ENCODE data around the gene MYO5B.

Gene MYO5B

DNA sequence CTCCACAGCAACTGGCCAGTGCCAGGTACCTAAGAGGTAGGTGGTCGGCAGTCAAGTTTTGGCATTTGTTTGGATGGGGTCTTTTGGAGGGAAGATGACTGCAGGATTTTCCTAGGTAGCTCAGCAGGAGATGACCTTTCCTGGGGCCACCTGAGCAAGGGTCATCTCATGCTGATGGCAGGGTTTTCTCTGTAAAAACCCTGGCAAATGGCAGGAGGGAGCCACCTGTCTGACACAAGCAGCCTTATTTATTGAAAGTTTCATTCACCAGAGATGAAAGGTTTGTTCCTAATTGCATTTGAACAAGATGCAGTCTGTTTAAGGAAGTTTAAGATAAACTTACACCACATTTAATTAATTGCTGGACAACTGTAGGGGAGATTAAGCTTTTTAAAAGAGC lies 350.0 kb downstream of the MYO5B start:
- H3K4me3 ChIP-seq (ENCODE audit: low read depth, low read length) = no peak overlapping the region
- TF ChIP-seq, protein P1, sequence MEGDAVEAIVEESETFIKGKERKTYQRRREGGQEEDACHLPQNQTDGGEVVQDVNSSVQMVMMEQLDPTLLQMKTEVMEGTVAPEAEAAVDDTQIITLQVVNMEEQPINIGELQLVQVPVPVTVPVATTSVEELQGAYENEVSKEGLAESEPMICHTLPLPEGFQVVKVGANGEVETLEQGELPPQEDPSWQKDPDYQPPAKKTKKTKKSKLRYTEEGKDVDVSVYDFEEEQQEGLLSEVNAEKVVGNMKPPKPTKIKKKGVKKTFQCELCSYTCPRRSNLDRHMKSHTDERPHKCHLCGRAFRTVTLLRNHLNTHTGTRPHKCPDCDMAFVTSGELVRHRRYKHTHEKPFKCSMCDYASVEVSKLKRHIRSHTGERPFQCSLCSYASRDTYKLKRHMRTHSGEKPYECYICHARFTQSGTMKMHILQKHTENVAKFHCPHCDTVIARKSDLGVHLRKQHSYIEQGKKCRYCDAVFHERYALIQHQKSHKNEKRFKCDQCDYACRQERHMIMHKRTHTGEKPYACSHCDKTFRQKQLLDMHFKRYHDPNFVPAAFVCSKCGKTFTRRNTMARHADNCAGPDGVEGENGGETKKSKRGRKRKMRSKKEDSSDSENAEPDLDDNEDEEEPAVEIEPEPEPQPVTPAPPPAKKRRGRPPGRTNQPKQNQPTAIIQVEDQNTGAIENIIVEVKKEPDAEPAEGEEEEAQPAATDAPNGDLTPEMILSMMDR (IDR thresholded peaks at IDR 0.05; ENCODE audit: insufficient read depth, low read depth, low read length, missing control alignments) = no peak
- no peak for DNase-seq (ENCODE audit: low read depth)

- TF ChIP-seq, protein P1 (IDR thresholded peaks at IDR 0.05; ENCODE audit: insufficient read depth, low read depth, low read length, missing control alignments) = no peak
- H3K4me3 ChIP-seq (ENCODE audit: low read depth, low read length) = no peak overlapping the region
- DNase-seq (ENCODE audit: low read depth) = no peak
These were observed 350.9 kb downstream of the MYO5B start for GRCh38 chr18:49843778-49844625.

GRCh38 chr18:49843131-49843530 lies 351.8 kb downstream of the MYO5B start:
- TF ChIP-seq, protein P1 (IDR thresholded peaks at IDR 0.05; ENCODE audit: insufficient read depth, low read depth, low read length, missing control alignments) = no peak
- no peak for DNase-seq (ENCODE audit: low read depth)
- H3K4me3 ChIP-seq (ENCODE audit: low read depth, low read length) = no peak overlapping the region

DNA sequence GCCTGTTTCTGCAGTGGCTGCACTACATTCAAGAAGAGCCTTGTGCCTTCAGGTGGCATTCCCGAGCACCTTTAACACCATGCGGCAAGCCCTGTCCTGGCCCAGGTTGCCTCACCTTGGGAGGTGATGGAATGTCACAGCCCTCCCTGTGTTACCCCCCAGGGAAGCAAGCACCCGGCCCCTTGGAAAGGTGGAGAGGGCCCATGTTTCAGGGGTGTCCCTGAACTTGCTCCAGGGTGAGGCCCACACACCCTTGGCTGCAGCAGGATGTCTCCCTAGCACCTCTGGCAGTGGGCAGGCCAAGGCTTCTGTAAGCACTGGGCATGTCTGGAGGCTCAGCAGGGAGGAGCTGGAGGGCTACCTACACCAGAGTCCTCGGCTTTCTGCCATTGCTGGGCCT lies 352.3 kb downstream of the MYO5B start:
- H3K4me3 ChIP-seq (ENCODE audit: low read depth, low read length) = no peak overlapping the region
- no peak for DNase-seq (ENCODE audit: low read depth)
- TF ChIP-seq, protein P1 (IDR thresholded peaks at IDR 0.05; ENCODE audit: insufficient read depth, low read depth, low read length, missing control alignments) = no peak

DNA sequence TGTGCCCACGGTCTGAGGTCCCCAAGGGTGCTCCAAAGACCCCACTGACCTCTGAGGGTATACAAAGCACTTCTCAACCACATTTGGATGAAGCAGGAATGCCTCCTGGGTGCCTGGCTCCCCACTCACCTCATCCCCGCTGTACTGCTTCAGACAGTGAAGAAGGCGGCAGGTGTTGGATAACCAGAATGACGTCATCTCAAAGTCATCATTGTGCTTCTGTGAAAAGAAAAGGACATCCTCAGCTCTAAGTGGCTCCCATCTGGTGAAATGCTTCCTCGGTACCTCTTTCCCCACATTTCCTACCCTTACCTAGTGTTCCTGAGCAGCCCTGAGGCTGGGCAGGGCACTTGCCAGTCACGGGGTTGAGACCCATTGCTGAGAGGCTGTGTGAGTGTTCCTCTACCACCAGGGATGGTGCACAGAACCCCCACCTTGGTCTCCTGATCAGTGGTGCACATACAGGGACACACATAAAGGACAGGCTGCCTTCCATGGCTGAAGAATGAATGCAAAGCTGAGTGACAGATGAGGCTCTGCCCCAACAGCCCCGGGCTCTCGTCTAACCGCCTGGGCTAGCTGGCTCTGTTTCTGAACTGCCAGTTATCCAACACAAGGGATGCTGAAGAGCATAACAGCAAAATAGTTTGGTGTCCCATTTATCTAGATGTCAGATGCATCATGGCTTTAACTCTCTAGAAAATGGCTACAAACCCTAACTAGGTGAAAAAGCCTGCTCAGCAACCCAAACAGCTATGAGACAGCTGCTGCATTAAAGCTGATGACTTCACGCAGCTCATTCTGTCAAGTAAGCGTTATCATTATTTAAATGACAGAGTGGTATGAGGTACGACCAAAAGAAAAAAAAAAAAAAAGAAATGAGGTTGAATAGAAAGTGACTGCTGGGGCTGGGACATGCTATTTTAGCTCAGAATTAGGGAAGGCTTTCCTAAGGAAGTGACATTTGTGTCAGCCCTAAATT lies 353.4 kb downstream of the MYO5B start:
- H3K4me3 ChIP-seq (ENCODE audit: low read depth, low read length) = no peak overlapping the region
- no peak for DNase-seq (ENCODE audit: low read depth)
- TF ChIP-seq, protein P1 (IDR thresholded peaks at IDR 0.05; ENCODE audit: insufficient read depth, low read depth, low read length, missing control alignments) = no peak

GRCh38 chr18:49839012-49839411 lies 355.9 kb downstream of the MYO5B start:
- no peak overlapping the region for H3K4me3 ChIP-seq (ENCODE audit: low read depth, low read length)
- no peak for DNase-seq (ENCODE audit: low read depth)
- TF ChIP-seq, protein P1 (IDR thresholded peaks at IDR 0.05; ENCODE audit: insufficient read depth, low read depth, low read length, missing control alignments) = no peak
